ENCODE measurements around the gene ITIH4.

The ITIH4 gene

GRCh38 chr3:52834871-52835501 lies 4.5 kb upstream of the ITIH4 start, which contains the start of gene MUSTN1:
Gene MUSTN1 (minus strand): TSS chr3:52835019. CDS start chr3:52834948, 71 bp downstream.
- Histone ChIP-seq H3K27ac (ENCODE audit: low read length) (no peak within 1 kb of the TSS), H3K79me2 (ENCODE audit: low read length) (no peaks in the 10 kb centered on the region), H3K27me3 (ENCODE audit: low read depth, low read length) (no peaks in the 10 kb centered on the region), H3K9ac (ENCODE audit: low read length) (no peak within 1 kb of the TSS), H4K20me1 (ENCODE audit: insufficient read depth, low read length) (no peaks in the 10 kb centered on the region), H3K4me1 (ENCODE audit: low read length) (no peaks in the 10 kb centered on the region), H2AFZ (ENCODE audit: low read depth, low read length) (no peak within 1 kb of the TSS), H3K4me3 (ENCODE audit: low read length) (no peak within 1 kb of the TSS), H3K36me3 (replicated peaks; ENCODE audit: low read depth, low read length) (no peaks in the 10 kb centered on the region), H3K4me2 (ENCODE audit: low read length) (no peak within 1 kb of the TSS), H3K9me3 (ENCODE audit: insufficient read depth, low read length) (no peaks in the 10 kb centered on the region)
- TF ChIP-seq CTCF (IDR thresholded peaks at IDR 0.05; ENCODE audit: low read depth, low read length) (no peak), EZH2phosphoT487 (IDR thresholded peaks at IDR 0.05; ENCODE audit: low read depth) (no peak)

- no peak overlapping the region for H3K4me2 ChIP-seq (ENCODE audit: low read length)
- TF ChIP-seq CTCF (IDR thresholded peaks at IDR 0.05; ENCODE audit: low read depth, low read length) (no peak), EZH2phosphoT487 (IDR thresholded peaks at IDR 0.05; ENCODE audit: low read depth) (no peak)
- no peak overlapping the region for H3K4me3 ChIP-seq (ENCODE audit: low read length)
- no peaks in the 10 kb centered on the region for H3K27me3 ChIP-seq (ENCODE audit: low read depth, low read length)
- no peaks in the 10 kb centered on the region for H3K9me3 ChIP-seq (ENCODE audit: insufficient read depth, low read length)
- H3K9ac ChIP-seq (ENCODE audit: low read length) = no peak overlapping the region
- H3K4me1 ChIP-seq (ENCODE audit: low read length) = no peaks in the 10 kb centered on the region
- no peaks in the 10 kb centered on the region for H4K20me1 ChIP-seq (ENCODE audit: insufficient read depth, low read length)
- H3K27ac ChIP-seq (ENCODE audit: low read length) = no peak overlapping the region
- H3K36me3 ChIP-seq (replicated peaks; ENCODE audit: low read depth, low read length) = no peaks in the 10 kb centered on the region
- no peaks in the 10 kb centered on the region for H3K79me2 ChIP-seq (ENCODE audit: low read length)
- H2AFZ ChIP-seq (ENCODE audit: low read depth, low read length) = no peak overlapping the region
These were observed 2.7 kb upstream of the ITIH4 start for GRCh38 chr3:52833202-52833601.

- Histone ChIP-seq H3K4me1 (ENCODE audit: low read length) (no peaks in the 10 kb centered on the region), H3K9me3 (ENCODE audit: insufficient read depth, low read length) (no peaks in the 10 kb centered on the region), H3K27ac (ENCODE audit: low read length) (no peak overlapping the region), H3K9ac (ENCODE audit: low read length) (no peak overlapping the region), H3K27me3 (ENCODE audit: low read depth, low read length) (no peaks in the 10 kb centered on the region), H3K4me3 (ENCODE audit: low read length) (no peak overlapping the region), H3K79me2 (ENCODE audit: low read length) (no peaks in the 10 kb centered on the region), H3K36me3 (replicated peaks; ENCODE audit: low read depth, low read length) (no peaks in the 10 kb centered on the region), H4K20me1 (ENCODE audit: insufficient read depth, low read length) (no peaks in the 10 kb centered on the region), H2AFZ (ENCODE audit: low read depth, low read length) (no peak overlapping the region), H3K4me2 (ENCODE audit: low read length) (no peak overlapping the region)
- TF ChIP-seq CTCF (IDR thresholded peaks at IDR 0.05; ENCODE audit: low read depth, low read length) = no peak
- no peak for TF ChIP-seq EZH2phosphoT487 (IDR thresholded peaks at IDR 0.05; ENCODE audit: low read depth)
These were observed 1.2 kb upstream of the ITIH4 start for GRCh38 chr3:52831500-52832301.

- Histone ChIP-seq H3K4me3 (ENCODE audit: low read length) (no peak overlapping the region), H3K9ac (ENCODE audit: low read length) (no peak overlapping the region), H3K79me2 (ENCODE audit: low read length) (no peaks in the 10 kb centered on the region), H2AFZ (ENCODE audit: low read depth, low read length) (no peak overlapping the region), H3K4me2 (ENCODE audit: low read length) (no peak overlapping the region), H3K36me3 (replicated peaks; ENCODE audit: low read depth, low read length) (no peaks in the 10 kb centered on the region), H3K27me3 (ENCODE audit: low read depth, low read length) (no peaks in the 10 kb centered on the region), H3K4me1 (ENCODE audit: low read length) (no peaks in the 10 kb centered on the region), H4K20me1 (ENCODE audit: insufficient read depth, low read length) (no peaks in the 10 kb centered on the region), H3K27ac (ENCODE audit: low read length) (no peak overlapping the region), H3K9me3 (ENCODE audit: insufficient read depth, low read length) (no peaks in the 10 kb centered on the region)
- TF ChIP-seq CTCF (IDR thresholded peaks at IDR 0.05; ENCODE audit: low read depth, low read length) = no peak
- TF ChIP-seq EZH2phosphoT487 (IDR thresholded peaks at IDR 0.05; ENCODE audit: low read depth) = no peak
These were observed 487 bp downstream of the ITIH4 start for GRCh38 chr3:52829906-52830463.

Data from OCI-LY3 (cell line).